22Rv1 (cell line): ENCODE results near the gene FAM78A.

Experiments used
- H3K27ac ChIP-seq: fragments of 450-650 bp; 2 replicates; pipeline ENCODE4 v1.5.1; 2017
- CTCF ChIP-seq: fragments of 450-650 bp; IDR thresholded peaks from 2 replicates; pipeline ENCODE4 v1.5.1; 2017; ENCODE audit warnings: mild to moderate bottlenecking
- ZFX ChIP-seq: fragments of 450-650 bp; IDR thresholded peaks from 2 replicates; pipeline ENCODE4 v1.6.1; 2017; ENCODE audit warnings: antibody characterized with exemption, borderline replicate concordance

FAM78A gene, protein sequence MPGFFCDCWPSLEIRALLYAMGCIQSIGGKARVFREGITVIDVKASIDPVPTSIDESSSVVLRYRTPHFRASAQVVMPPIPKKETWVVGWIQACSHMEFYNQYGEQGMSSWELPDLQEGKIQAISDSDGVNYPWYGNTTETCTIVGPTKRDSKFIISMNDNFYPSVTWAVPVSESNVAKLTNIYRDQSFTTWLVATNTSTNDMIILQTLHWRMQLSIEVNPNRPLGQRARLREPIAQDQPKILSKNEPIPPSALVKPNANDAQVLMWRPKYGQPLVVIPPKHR

DNA sequence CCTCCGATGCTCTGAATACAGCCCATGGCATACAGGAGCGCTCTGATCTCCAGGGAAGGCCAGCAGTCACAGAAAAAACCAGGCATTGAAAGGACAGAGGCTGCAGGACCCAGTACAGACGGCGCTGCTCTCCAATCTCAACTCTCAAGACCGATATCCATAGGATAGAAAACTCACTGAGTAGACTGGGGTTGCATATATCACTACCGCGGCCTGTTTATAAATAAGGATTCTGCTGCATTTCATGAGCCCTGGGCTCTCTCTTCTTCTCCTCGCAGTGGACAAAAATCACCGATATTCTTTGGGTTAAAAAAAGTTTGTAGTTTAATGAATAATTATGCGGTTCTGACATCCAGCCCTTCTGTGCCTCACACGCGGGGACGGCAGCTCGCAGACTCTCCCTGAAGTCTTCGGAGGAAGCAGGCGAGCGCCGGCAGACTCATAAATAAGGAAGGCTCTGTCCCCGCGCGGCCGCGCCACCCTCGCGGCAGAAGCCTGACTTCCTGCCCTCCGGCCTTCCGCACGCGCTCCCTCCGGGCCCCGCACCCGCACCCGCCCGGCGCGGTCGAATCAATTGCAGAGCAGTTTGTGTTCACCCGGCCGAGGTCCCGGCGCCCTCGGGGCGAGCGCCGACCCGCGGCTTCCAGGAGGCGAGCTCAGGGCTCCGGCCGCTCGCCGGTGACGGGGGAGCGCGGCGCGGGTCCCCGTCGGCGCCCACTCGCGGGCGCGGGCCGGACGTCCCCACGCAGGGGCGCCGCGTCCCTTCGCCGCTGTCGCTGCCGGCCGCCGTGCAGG lies at the start of gene FAM78A:
TSS of gene FAM78A (minus strand) at position 417 of the 795 bp plus-strand sequence. CDS start at position 86, 331 bp downstream.
- TF ChIP-seq ZFX (no peak), CTCF (peak; percentile 15; the same call in 1 of the 2 replicates)
- no peak within 1 kb of the TSS for H3K27ac ChIP-seq

DNA sequence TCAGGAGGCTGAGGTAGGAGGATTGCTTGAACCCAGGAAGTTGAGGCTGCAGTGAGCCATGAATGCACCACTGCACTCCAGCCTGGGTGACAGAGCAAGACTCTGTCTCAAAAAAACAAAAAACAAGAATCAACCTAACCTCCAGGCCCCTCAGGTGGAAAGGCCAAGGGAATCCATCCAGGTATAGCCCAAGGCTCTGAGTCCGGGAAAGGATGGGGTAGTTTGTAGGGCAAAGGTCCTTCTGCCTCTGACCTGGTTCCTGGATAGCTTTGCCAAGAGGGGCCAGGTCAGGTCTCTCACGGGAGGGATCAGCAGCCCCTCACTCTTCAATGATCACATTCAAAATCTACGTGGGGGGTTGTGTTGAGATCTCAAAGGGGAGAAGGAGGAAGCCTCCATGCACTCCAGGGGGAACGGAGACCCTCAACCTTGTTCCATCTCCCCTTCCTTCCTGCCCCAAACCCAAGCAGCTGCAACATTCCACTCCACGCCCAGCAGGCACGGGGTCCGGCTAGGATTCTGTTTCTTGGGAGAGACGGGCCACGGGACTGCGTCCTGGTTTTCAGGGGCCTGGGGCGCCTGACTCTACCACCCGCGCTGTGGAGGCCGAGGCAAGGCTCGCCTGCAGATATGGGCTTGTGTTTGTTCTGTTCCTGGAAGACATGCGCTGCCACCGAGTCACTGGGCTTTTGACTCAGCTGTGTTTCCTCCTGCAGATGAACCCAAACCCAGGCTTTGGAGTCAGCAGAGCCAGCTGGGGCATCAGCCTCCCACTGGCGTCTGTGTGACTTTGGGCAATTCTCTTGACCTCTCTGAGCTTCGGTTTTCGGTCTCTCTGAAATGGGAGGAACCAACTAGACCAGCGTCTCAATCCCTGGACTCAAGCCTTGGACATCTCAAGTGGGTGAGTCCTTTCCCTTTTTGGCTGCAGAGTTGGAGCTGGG lies 48.7 kb upstream of the FAM78A start:
- TF ChIP-seq CTCF, result no peak
- TF ChIP-seq ZFX, result no peak
- H3K27ac ChIP-seq, result no peak overlapping the region

- TF ChIP-seq ZFX (no peak), CTCF (no peak)
- H3K27ac ChIP-seq, result no peak overlapping the region
Observed at GRCh38 chr9:131323629-131324028, 47.3 kb upstream of the FAM78A start.

DNA sequence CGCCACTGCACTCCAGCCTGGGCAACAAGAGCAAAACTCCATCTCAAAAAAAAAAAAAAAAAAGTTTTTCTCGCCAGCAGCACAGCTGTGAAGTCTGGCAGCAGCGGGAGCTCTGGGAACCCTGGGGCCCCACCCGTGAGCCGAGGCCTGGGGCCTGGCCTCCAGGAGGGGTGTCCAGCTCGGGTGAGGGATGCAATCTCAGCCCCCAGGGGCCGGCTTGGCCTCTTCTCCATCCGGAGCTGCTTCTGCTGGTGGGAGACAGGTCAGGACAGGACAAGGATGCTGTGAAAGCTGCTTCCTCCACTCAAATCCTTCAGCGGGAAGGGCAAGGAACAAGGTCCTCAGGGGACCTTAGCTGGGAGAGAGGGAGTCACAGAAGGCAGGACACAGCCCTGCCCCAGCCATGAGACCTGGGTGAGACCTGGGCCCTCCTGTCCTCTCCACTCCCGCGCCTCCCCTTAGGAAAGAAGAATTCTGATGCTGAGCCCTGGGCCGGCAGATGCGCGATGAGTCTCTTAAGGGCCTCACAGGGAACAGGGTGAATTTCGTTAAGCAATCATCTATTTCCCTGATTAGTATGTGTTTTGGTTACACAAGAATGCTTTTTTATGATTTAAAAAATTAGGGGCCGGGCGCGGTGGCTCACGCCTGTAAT lies 43.8 kb upstream of the FAM78A start:
- no peak overlapping the region for H3K27ac ChIP-seq
- TF ChIP-seq ZFX, result no peak
- no peak for TF ChIP-seq CTCF

GRCh38 chr9:131319486-131319885 lies 43.2 kb upstream of the FAM78A start:
- no peak overlapping the region for H3K27ac ChIP-seq
- TF ChIP-seq CTCF (no peak), ZFX (no peak)

- TF ChIP-seq CTCF (no peak), ZFX (no peak)
- H3K27ac ChIP-seq, result no peak overlapping the region
Observed at GRCh38 chr9:131318231-131319085, 42.1 kb upstream of the FAM78A start.
